Measurements from ENCODE around the gene ZNF281.

ZNF281 gene

DNA sequence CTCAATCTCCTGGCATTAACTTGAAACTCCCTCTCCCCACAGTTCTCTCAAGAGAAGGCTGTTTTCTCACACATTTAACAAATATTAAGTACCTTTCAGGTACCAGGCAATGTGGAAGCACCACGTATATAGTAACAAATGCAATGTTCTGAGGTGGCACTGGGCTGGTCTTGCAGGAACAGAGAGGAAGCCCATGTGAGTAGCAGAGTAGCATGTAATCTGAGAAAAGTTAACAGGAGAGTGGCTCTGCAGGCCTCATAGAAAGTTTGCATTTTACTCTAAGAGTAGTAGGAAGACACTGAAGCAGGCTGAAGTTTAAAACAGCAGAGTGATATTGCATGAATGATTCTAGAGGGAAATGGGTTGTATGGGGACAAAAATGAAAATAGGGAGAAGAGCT lies 21.0 kb downstream of the ZNF281 start:
- no peak for DNase-seq

DNA sequence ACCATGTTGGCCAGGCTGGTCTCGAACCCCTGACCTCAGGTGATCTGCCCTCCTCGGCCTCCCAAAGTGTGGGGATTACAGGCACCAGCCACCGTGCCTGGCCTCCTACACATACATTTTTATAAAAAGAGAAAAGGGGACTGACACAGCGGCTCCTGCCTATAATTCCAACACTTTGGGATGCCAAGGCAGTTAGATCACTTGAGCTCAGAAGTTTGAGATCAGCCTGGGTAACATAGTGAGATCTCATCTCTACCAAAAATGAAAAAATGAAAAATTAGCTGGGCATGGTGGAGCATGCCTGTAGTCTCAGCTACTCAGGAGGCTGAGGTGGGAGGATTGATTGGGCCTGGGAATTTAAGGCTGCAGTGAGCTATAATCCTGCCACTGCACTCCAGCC lies 23.4 kb downstream of the ZNF281 start:
- DNase-seq: no peak

DNA sequence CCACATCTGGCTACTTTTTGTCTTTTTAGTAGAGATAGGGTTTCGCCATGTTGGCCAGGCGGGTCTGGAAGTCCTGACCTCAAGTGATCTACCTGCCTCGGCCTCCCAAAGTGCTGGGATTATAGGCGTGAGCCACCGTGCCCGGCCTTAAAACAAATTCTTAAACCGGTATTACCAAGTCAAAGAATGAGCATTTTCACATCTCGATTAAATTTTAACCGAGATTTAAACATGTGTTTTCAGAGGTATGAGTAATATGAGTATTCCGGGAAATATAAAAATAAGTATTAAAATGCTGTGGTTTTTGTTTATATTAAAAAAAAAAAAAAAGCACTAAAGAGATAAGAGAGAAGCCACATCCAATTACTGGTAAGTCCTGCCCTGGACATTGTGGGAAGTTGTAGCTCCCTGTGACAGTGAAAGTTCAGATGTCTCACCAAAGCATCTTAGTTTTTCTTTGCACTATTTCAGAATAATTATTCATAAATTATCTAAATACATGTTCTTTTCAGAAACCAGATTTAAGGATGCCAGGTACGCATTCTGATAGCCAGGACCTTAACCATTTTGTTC lies 24.9 kb downstream of the ZNF281 start:
- DNase-seq: no peak

DNA sequence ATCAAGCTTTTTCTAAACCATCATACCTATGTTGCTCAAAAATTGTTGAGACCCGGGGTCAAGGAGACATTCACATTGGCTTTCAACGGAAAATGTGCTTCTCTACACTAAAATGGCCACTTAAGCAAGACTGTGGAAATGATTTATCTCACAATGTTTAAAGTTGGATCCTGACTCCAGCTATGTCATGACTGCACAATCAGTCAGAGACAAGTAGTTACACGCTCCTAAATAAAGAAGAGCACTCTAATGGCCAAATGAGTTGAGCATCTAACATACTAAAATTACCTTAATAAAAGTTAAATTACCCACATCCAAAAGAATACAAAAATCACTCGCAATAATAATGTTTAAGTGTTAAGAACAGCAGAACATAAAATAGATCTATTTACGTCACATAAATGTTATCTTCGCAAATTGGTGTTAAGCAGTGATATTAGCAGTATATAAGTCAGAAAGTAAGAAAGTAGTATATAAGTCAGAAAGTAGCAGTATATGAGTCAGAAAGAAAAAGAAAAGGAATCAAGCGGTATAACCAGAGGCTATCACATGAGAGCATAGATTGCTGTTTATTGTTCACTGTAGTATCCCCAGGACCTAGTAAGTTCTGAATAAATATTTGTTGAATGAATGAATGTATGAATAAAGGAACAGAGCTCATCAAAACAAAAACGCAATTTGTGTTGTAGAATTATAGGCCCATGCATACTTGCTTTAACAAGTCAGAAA lies 28.4 kb downstream of the ZNF281 start:
- no peak for DNase-seq

DNA sequence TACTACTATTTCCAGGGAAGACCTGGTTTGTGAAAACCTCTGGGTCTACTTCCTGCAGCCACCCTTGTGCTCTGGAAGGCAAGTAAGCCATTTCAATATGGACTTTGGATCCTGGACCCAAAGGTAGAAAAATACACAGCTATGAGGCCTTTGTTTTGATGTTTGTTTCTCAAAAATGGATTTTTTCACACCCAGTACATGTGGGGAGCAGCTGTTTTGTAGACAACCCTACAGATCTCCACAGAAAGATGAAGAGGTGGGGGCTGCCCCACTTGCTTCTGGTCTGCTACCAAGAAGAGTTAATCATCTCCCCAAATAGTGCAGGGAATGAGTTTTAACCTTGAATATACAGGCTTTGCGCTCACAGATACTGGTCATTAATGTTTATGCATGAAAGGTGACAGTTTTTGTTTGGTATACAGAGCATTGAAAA lies 29.2 kb downstream of the ZNF281 start:
- DNase-seq: no peak

DNA sequence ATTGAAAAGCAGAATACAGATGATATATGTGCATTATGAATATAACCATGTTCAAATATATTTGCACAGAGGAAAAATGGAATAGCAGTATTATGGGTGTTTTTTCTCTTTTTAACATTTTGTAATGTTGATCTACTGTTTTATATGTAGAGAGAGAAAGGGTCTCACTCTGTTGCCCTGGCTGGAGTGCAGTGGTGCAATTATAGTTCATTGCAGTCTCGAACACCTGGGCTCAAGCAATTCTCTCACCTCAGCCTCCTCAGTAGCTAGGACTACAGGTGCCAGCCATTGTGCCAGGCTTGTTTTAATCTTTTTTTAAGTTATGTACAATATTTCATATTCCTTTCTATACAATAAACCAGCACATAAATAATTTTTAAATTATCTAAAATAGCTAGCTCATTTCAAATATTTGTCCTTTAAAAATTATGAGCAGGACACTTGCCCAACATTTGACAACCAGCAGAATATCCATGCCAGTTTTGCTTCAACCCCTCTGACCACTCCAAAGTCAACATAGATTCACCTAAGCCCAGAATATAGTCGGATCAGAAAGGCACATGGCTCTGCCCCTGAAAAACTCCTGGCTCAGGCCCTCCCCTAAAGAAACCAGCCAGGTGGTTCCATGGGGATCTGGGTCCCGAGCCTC lies 29.8 kb downstream of the ZNF281 start:
- no peak for DNase-seq

DNA sequence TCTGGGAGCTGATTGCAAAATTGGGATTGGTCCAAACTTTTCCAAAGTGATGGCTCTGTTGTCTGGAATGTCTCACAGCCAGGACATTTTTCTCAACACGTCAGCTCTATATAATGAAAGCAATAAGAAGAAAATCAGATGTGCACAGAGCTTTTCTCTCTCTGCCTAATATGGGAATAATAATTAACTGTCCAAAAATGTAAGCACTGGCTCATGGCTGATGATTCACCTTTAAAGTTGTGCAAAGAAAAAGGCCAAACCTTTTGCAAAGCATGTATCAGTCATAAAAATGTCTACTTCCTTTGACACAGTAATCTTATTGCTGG lies 30.4 kb downstream of the ZNF281 start:
- no peak for DNase-seq

DNA sequence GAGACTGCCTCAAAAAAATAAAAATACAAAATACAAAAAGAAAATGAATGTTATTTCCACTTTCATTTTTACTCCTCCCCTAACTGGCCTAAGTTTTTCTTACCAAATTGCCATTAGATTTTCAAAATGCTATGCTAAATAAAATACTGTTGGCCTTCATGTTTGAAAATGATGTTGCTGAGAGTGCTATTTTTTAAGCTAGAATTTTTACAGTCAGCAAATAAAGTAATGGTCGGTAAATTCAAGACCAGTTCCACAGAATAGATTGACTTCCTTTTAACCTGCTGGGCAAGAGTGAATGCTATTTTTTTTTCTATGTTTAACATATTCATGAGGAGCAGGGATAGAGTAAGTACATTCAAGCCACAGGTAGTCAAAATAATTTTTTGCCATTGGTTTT lies 31.7 kb downstream of the ZNF281 start:
- no peak for DNase-seq

DNA sequence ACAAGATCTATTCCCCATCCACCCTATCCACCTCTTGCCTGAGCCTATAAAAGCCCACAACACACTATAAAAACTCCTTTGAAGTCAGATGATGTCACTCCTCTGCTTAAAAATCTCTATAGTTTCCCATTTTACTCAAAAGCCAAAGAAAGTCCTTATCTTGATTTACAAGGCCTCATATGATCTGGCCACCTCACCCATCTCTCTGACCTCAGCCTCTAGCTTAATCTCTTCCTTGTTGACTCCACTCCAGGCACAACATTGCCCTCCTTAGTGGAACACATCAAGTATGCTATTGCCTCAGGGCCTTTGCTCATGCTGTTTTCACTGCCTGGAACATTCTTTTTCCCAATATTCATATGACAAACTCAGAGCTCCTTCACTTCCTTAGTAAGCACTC lies 33.3 kb downstream of the ZNF281 start:
- DNase-seq: no peak

DNA sequence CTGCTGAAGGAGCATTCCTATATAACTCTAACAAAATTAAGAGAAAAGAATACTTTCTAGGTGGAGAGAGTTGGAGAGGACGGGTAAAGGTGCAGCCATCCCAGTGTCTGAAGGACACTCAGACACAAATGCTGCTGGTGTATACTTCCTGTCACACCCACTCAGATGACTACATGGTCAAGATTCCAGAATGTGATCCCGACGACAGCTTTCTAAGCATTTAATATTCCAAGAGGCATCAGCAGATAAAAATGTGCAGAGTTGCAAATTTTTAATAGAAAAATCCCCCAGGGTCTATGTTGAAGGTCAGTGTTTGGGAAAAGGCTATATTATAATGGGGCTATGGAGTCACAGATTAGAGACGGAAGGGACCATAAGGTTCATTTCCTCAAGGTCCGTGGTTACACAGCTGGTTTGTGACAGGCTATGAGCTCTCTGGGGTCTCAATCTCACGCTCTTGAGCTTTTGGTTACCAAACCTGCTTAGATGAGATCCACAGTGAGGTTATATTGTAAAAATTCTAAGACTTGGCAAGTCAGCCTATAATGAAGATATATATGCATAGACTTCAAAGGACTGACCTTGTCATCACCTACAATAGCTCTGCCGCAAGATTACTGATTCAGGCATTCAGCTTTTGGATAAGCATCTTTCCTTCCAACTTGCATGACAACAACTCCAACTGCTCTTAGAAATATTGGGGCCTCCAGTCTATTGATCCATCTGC lies 35.1 kb downstream of the ZNF281 start:
- no peak for DNase-seq

DNA sequence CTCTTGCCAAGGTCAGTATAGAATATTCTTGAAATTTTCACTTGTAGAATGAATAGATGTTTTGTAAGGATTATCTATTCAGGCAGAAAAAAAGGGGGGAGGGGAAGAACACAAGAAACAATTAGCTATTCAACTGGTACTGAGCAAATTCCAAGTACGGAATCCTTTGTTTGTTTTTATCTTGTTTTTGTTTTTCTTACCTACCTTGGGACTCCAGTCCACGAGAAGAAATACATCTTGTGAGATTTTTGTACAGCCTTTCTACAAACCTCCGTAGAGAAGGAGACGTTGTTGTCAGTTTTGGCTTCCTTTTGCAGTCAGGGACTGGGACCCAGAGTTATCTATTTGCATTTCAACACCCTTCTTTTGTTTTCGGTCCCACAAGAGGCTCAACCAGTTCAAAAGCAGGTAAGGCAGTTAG lies 36.0 kb downstream of the ZNF281 start:
- DNase-seq: no peak

DNA sequence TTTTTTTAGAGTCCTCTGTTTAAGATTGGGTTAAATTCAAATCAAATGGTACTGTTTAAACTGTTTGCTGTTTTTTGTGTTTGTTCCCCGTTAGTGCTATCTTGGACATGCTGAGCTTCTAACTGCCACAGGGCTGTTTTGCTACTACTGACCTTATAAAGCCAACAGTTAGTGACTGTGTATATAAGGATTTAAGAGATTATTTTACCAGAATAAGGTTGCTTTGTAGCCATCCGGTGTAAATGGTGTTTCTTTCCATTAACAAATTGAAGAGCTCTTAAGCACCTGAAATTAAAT lies 37.0 kb downstream of the ZNF281 start:
- DNase-seq: no peak

DNA sequence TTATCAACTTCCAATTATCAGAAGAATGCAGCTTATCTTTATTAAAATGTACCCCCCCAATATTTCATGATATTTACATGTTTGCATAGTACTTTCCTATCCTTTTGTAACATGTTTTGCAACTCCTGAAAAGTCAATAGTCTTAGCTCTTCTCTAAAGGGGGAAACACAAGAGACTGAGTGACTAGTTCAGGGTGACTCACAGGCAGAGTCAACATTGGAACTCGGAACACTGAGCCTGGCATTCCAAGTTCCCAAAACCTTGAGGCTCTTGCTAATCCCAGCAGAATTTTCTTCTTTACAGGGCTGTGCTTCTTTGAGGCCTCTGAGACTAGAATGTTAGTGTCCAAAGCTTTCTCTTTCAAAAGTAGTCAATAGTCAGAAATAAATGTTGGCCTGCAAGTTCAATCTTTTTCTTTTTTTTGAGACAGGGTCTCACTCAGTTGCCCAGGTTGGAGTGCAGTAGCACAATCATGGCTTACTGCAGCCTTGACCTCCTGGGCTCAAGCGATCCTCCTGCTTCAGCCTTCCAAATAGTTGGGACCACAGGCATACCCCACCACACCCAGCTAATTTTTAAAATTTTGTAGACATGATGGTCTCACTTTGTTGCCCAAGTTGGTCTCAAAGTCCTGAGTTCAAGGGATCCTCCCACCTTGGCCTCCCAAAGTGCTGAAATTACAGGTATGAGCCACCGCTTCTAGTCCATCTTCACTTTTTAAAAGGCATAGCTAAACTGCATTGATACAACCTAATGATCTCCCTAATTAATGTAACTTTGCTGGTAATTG lies 37.5 kb downstream of the ZNF281 start:
- no peak for DNase-seq

DNA sequence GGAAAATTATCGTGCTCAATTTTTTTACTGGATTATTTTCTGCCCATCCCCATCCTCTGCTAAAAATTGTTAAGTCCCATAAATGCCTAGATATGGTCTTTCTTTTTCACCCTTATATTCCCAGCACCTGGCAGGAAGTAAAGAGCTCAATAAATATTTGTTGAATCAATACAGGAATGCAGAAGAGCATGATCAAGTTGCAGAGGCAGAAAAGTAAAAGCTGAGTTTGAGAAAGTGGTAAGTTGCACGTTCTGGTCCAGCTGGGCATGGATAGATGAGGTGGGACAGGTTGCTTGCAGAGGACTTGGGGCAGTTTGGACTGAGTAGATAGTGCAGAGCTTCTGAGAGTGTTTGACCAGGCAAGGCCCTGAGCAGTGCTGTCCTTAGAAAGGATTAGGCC lies 40.1 kb downstream of the ZNF281 start:
- no peak for DNase-seq

DNA sequence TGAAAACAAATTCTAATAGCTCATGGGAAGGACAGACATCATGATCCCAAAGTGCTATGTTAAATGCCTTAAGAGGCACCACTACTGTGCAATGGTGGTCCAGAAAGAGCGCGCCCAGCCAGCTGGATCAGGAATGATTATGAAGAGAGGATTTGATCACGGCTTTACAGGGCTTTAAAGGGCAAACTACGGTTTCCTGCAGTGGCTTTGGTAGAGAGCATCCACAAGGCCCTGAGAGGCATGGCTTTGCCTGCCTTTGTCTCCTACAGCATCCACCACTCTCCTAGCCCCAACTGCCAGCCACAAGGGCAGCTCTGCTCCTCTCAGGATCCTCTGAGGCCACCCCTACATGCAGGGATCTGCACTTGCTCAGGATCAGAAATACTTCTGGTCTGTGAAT lies 40.7 kb downstream of the ZNF281 start:
- no peak for DNase-seq

DNA sequence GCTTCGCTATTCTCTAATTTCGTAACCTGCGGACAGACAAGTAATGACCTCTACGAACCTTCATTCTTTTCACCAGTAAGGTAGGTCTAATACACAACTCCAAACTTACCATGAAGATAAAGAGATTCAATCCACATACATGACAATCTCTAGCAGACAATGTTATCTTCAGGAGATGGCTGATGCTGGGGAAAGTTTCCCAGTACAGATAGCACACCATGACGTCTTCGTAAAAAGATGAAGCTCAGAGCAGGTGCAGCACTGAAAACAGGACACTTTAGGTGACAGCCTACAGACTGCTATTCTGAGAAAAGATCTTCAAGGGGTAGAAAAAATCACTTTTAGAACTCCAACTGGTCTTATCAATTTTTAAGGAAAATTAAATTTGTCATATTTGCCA lies 41.3 kb downstream of the ZNF281 start:
- DNase-seq: no peak

DNA sequence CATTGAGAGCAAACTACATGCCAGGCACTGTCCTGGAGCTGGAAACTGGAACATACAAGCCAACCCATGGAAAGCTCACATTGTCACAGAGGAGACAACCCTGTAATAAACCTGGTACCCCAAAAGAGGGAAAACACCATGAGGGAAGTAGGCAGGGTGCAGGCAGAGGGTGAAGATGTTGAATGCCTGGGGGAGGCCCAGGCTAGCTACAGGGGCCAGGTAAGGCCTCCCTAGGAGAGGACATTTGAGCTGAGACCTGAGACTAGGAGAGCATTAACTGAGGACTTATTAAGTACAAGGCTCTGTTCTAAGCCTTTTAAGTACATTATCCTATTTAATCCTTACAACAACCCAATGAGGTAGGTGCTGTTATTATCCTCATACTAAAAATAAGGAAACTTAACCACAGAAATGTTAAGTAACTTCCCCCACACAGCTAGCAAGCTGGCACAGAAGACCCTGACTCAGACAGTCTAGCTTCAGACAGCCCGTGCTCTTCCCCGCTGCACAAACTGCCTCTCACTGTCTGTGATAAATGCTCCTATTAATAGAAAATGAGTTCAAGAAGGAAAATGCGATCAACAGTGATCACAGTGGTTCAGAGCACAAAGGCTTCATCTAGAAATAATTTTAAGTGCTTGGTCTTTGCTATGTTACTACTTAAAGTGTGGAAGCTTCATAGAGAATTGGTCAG lies 41.8 kb downstream of the ZNF281 start:
- DNase-seq: no peak

DNA sequence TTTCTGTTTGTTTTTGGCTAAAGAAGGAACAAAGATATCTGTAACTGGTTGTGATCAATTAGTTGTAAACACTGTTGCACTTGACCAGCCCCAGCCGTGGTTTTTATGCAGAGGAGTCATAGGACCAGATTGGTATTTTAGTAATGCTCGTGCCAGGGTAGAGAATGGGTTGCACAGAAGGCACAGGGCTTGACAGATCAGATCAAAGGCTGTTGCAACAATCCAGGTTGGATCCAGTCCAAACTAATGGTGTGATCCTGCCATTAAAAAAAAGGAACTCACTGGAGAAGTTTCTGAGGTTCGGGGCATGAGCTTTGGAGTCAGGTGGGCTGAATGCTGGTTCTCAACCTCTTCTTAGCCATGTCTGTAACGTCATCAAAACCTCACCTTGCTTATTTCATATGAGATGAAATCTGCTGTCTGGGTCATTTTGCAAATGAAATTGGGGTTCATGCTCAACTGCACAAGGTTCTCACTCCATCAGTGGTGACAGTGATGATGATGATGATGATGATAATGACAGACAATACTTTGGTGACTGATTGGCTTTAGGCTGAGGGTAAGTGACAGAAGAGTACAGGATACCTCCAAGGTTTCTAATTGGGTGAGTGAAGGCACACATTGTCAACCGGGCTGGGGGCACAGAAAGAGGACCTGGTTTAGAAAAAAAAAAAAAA lies 43.1 kb downstream of the ZNF281 start:
- DNase-seq: no peak

DNA sequence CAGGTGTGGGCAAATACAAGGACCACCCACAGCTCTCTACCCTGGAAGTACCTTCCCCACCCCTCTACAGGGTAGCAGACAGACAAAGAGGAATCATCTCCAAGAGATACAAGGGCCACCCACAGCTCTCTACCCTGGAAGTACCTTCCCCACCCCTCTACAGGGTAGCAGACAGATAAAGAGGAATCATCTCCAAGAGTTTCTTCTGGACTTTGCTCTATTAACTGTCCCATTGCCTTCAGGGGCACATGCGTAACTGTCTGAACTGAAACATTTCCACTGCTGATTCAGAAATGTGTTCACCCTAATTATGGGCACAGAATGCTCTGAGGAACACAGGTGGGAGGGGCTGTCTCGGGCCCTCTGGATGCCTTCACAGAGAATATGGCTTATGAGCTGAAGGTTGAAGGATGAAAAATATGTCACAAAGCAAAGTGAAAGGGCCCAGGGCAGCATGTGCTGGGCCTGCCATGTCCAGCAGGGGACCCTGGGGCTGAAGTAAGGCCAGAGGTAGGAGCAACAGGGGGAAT lies 43.9 kb downstream of the ZNF281 start:
- DNase-seq: no peak

DNA sequence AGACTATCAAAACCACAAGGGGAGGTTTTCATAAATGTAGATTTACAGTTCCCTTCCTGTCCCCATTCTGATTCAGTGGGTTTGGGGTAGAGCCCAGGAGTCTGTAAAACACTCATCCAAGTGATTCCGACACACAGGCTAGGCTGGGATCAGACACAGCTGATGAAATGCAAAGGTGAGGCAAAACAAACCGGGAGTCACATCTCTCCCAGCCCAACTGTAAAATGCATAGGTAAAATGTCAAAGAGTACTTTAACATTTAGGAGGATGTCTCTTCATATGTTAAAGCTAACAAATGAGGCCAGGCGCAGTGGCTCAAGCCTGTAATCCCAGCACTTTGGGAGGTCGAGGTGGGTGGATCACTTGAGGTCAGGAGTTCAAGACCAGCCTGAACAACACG lies 45.0 kb downstream of the ZNF281 start:
- DNase-seq: no peak

DNA sequence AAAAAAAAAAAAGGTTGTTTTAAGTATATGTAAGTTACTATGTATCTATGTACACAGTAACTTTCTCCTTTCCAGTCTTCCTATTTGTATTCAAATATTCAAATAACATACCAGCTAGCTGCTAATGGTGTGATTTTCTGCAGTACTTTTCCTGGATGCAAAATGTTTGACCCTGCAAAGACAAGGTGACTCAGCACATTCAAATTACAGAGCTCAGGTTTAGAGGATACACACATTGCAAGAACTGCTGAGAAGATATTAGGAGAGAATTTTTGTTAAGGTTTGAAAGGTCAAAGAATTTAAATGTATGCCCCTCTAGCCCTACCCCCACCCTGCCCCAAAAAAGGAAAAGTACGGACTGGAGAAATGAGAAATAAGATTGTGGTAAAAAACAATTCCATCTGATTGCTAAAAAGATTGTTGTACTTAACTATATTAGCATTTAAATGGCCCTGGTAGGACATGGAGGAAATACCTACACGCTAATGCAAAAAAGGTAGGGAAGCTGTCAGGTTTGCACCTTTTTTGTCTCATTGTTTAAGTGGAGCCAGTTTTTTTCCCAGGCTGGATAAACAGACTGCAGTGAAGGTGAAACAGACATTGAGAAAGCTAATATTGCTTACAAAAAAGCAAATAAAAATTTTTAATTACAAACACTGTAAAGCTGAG lies 45.6 kb downstream of the ZNF281 start:
- DNase-seq: no peak
